Esophagus (tissue), 2 donors: ENCODE measurements around the gene HHLA2. TPM values are rescaled to one million over a fixed set of nuclear protein-coding genes. Genes with fewer than 3 reads are reported as not detected.
"Not testable (repeated sequence)": the region's sequence is repeated elsewhere in the genome, so short reads cannot be mapped to it uniquely, and the experiment has no call there.

Experiments
- H3K27ac ChIP-seq, 2 donors: one replicate each; pipeline ENCODE4 v1.5.1; 2013; ENCODE audit warnings: low read depth in 2 of 2, mild to moderate bottlenecking in 2 of 2, inconsistent platforms in 1 of 2, low read length in 1 of 2, moderate library complexity in 1 of 2
- H3K27me3 ChIP-seq, 2 donors: one replicate each; pipeline ENCODE4 v1.6.1; 2013; ENCODE audit warnings: low read length in 2 of 2, control low read depth in 1 of 2, mild to moderate bottlenecking in 1 of 2; ENCODE audit not compliant: insufficient read depth in 2 of 2, control insufficient read depth in 1 of 2
- H3K36me3 ChIP-seq, 2 donors: one replicate each; pipeline ENCODE4 v1.6.1; 2013; ENCODE audit warnings: low read length in 1 of 2; ENCODE audit not compliant: control insufficient read depth in 2 of 2, insufficient read depth in 2 of 2
- H3K4me1 ChIP-seq, 2 donors: one replicate each; pipeline ENCODE4 v1.6.1; 2013; ENCODE audit warnings: low read length in 1 of 2; ENCODE audit not compliant: control insufficient read depth in 2 of 2, insufficient read depth in 2 of 2
- H3K4me3 ChIP-seq, 2 donors: one replicate each; pipeline ENCODE4 v1.5.1; 2013; ENCODE audit warnings: low read length in 2 of 2, mild to moderate bottlenecking in 2 of 2, low read depth in 1 of 2, moderate library complexity in 1 of 2
- H3K9me3 ChIP-seq, 2 donors: one replicate each; pipeline ENCODE4 v1.6.1; 2013; ENCODE audit warnings: mild to moderate bottlenecking in 2 of 2, low read depth in 1 of 2, low read length in 1 of 2, moderate library complexity in 1 of 2; ENCODE audit not compliant: control insufficient read depth in 2 of 2, insufficient read depth in 1 of 2
- WGBS, 2 donors: extraction: QIAGEN DNeasy Blood & Tissue Kit; methylation state at CpG; one replicate each; pipeline ENCODE4 v1.1.7; 2013; 5-methylcytosine and 5-hydroxymethylcytosine counted together
- polyA plus RNA-seq, 2 donors: library from polyadenylated mRNA; stranded (reverse); fragments of 200-250 nt; gene quantifications; one replicate each; pipeline ENCODE4 v1.2.3, GENCODE V29; 2013
- donor health status: healthy with polysubstance abuse.
- donor health status: Bipolar disorder and iron deficiency.

HHLA2 gene
- polyA plus RNA-seq, 2 donors: not detected

DNA sequence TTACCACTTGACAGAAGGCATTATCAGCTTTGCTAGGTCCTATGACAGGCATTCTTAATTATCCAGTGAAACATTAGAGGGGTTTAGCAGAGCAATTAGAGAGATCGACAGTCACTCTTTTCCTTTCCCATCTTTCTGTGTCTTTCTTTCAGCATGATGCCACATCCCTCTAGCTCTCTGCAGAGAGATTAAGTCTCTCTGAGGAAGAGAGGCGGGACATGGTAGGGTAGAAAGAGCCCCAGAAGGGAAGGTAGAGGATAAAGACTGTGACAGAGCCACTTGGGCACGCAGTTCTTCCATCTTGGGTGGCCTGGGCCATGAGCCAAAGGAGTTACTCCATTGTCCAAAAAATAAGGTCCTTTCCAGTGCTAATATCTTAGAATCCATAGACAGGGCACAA lies 55.8 kb downstream of the HHLA2 start:
- Histone ChIP-seq H3K4me3 (no peak overlapping the region), H3K27ac (no peak overlapping the region), H3K9me3 (no peaks in the 10 kb centered on the region), H3K36me3 (no peaks in the 10 kb centered on the region), H3K4me1 (no peaks in the 10 kb centered on the region), H3K27me3 (no peaks in the 10 kb centered on the region)
- WGBS, 2 donors: 53 to 70% methylated on average over 3 of the region's 3 CpGs

DNA sequence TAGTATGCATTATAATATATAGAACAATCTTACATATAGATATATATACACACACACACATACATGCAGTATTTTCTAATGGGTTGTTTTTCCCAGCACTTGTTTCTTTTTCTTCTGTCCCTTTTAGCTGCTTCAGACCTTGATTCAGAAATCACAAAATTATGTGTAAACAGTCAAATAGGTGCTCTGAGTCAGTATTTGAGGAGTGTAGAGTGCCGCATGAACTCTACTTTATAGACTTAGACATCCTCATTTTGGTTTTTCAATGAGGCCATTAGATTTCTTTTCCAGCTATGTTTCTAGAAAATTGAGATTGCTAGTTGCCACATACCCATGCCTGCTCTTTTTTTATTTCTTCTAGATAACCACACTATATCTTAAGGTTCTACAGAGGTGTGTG lies 58.2 kb downstream of the HHLA2 start:
- Histone ChIP-seq H3K4me3 (no peak overlapping the region), H3K27ac (no peak overlapping the region), H3K9me3 (no peaks in the 10 kb centered on the region), H3K27me3 (no peaks in the 10 kb centered on the region), H3K4me1 (no peaks in the 10 kb centered on the region), H3K36me3 (no peaks in the 10 kb centered on the region)
- WGBS, 2 donors: 96 to 98% methylated on average over 1 of the region's 1 CpG

DNA sequence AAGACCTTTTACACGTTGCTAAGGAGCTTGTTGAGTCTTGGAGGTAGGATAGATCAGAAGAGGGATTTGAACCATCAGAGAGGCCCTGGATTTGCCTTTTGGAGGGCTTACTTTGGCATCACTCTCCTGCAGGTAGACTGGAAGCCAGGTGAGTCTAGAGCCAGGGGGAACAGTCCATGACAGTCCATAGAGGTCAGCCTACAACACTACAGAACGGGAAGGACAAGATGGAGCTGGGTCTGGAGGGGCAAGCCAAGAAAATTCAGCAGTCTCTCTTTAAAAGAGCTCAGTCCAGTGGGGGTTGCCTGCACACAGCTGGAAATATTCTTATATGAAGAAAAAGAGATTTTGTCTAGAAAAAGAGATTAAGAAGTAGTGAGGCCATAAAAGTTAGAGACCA lies 60.7 kb downstream of the HHLA2 start:
- Histone ChIP-seq H3K4me3 (no peak overlapping the region), H3K27ac (no peak overlapping the region), H3K36me3 (no peaks in the 10 kb centered on the region), H3K4me1 (no peaks in the 10 kb centered on the region), H3K27me3 (no peaks in the 10 kb centered on the region), H3K9me3 (no peaks in the 10 kb centered on the region)
- 84 to 87% methylated on average over 2 of the region's 2 CpGs for WGBS, 2 donors

DNA sequence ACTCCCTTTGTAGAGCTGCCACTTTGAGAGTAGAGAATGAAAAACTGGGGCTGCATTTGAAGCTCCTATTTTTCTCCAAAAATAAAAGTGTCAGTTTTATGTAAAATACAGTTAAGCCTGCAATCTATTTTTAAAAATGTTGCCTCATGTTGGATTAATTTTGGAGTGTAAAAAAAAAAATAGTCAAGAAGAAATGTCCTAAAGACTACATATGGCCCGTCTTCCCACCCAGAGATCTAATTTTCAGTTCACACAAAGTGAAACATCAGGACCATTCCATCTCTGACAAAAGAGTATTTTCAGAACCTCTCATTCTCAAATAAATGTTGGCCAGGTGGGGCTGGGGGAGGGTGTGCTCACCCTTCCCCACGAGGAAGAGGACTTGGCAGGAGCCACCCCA lies 62.7 kb downstream of the HHLA2 start:
- Histone ChIP-seq H3K27ac (no peak overlapping the region), H3K4me3 (no peak overlapping the region), H3K36me3 (no peaks in the 10 kb centered on the region), H3K9me3 (no peaks in the 10 kb centered on the region), H3K4me1 (no peaks in the 10 kb centered on the region), H3K27me3 (no peaks in the 10 kb centered on the region)
- 80 to 83% methylated on average over 2 of the region's 2 CpGs for WGBS, 2 donors

DNA sequence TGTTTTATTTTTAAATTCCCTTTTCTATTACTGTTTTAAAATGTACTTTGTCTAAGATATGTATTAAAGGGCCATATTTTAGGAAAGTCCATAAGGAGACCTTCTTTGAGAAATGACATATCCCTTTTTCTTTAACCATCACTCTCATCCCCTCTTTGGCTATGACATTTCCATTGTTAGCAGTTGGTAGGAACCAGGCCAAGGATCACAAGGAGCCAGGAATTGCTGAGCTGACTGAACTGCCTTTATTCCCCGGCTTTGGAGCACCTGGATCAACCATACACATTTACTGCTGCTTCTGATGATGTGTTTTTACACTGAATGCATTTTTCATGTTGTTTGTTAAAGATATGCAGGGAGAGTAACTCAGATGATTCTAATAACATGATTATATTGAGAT lies 79.7 kb downstream of the HHLA2 start:
- 0% methylated on average over 1 of the region's 1 CpG for WGBS, 2 donors
- H3K36me3 ChIP-seq: no peaks in the 10 kb centered on the region
- no peak overlapping the region for H3K27ac ChIP-seq
- H3K4me3 ChIP-seq: no peak overlapping the region
- H3K9me3 ChIP-seq: no peaks in the 10 kb centered on the region
- peaks cover 0 to 3% of the 10 kb centered on the region in 2 donors for H3K4me1 ChIP-seq
- H3K27me3 ChIP-seq: no peaks in the 10 kb centered on the region

DNA sequence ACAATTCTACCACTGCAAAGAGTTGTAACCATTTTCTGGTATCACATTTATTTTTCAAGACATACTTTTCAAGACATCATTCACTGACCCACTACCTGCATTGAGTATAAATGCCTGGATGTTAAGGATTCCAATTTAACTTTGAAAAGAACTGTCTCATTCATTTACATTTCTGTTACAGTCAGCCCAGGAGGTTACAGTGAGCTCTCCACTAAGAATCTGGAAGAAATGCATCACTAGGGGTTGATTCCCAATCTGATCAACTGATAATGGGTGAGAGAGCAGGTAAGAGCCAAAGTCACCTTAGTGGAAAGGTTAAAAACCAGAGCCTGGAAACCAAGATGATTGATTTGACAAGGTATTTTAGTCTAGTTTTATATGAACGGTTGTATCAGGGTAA lies 81.0 kb downstream of the HHLA2 start:
- H3K4me3 ChIP-seq: no peak overlapping the region
- H3K9me3 ChIP-seq: no peaks in the 10 kb centered on the region
- no peaks in the 10 kb centered on the region for H3K27me3 ChIP-seq
- H3K4me1 ChIP-seq: peaks cover 0 to 3% of the 10 kb centered on the region in 2 donors
- 75 to 89% methylated on average over 1 of the region's 1 CpG for WGBS, 2 donors
- H3K36me3 ChIP-seq: no peaks in the 10 kb centered on the region
- no peak overlapping the region for H3K27ac ChIP-seq

DNA sequence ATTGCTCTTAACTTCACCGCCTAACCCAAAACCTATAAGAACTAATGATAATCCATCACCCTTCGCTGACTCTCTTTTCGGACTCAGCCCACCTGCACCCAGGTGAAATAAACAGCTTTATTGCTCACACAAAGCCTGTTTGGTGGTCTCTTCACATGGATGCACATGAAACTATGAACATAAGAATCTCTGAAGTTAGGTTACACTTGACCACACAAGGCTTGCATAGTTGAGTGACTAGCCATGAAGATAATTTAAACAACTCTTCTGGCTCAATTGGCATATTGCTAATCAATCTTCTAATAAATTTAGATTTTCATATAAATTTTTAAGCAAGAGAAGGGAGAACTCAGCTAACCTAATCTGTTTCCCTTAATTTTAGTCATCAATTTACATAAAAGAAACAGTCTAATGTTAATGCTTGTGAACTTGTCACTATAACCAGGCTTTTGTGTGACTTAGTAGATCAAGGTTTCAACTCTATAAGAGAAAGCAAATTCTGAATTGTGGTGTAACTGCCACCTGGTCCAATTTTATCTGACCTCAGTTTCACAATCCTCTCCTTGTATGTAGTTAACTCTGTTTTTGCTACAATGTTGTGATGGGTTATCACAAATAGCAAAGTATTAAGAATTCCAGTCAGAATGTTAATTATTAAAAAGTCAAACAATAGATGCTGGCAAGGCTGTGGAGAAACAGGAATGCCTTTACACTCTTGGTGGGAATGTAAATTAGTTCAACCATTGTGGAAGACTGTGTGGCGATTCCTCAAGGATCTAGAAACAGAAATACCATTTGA lies 82.0 kb downstream of the HHLA2 start:
- Histone ChIP-seq H3K4me3 (no peak overlapping the region), H3K9me3 (no peaks in the 10 kb centered on the region), H3K27ac (no peak overlapping the region), H3K4me1 (peaks cover 0 to 3% of the 10 kb centered on the region in 2 donors), H3K27me3 (no peaks in the 10 kb centered on the region), H3K36me3 (no peaks in the 10 kb centered on the region)
- WGBS, 2 donors: 91 to 93% methylated on average over 4 of the region's 4 CpGs

DNA sequence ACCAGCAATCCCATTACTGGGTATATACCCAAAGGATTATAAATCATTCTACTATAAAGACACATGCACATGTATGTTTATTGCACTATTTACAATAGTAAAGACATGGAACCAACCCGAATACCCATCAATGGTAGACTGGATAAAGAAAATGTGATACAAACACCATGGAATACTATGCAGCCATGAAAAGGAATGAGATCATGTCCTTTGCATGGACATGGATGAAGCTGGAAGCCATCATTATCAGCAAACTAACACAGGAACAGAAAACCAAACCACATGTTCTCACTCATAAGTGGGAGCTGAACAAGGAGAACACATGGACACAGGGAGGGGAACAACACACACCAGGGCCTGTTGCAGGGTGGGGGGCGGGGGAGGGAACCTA lies 82.6 kb downstream of the HHLA2 start:
- not testable (repeated sequence) for H3K9me3 ChIP-seq, H3K36me3 ChIP-seq, H3K27ac ChIP-seq, H3K4me3 ChIP-seq, H3K27me3 ChIP-seq, H3K4me1 ChIP-seq
- WGBS, 2 donors: 85 to 91% methylated on average over 2 of the region's 2 CpGs

DNA sequence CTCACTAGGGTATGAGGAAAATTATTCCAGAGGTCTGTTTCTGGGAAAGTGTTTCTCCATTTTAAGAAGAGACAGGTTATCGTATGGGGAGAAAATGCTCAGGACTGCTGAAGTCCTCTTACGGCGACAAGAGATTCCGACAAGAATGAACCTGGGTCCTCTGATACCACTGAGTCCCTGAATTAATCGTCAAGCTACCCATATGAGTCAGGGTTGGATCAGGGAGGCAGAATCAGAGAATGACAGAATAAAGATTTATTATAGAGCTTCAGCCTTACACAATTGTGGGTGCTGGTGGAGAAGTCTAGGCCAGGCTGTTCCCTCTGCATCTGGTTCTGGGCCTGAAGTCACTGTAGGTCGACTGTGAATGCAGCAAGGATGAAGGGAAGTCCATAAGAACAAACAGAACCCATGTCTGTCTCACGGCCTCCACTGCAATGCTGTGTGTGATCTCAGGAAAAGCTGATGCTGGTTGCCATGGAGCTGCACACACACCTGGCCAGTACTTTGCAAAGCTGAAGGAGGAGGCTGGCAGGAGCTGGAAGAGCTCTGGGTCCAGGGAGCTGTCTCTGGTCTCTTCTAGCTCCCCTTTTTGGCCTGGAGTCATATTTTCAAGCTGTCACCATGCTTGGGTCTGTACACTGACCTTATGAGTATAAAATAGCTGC lies 83.9 kb downstream of the HHLA2 start:
- no peak overlapping the region for H3K27ac ChIP-seq
- no peaks in the 10 kb centered on the region for H3K9me3 ChIP-seq
- WGBS, 2 donors: 91 to 94% methylated on average over 7 of the region's 7 CpGs
- H3K27me3 ChIP-seq: no peaks in the 10 kb centered on the region
- no peak overlapping the region for H3K4me3 ChIP-seq
- peaks cover 0 to 3% of the 10 kb centered on the region in 2 donors for H3K4me1 ChIP-seq
- no peaks in the 10 kb centered on the region for H3K36me3 ChIP-seq
